GM12875 (cell line): ENCODE measurements around the gene EIF2S2.

ENCODE experiments used
- H3K4me3 ChIP-seq: one replicate; pipeline ENCODE4 v1.5.1; 2011; ENCODE audit warnings: low read depth, low read length, control low read depth
- TF ChIP-seq, protein P1 (sequence below): IDR thresholded peaks from 2 replicates; pipeline ENCODE4 v1.5.1; 2011; ENCODE audit warnings: low read depth, mild to moderate bottlenecking, control low read depth, inconsistent platforms, low read length, moderate library complexity, borderline replicate concordance; ENCODE audit not compliant: insufficient read depth

EIF2S2 gene

DNA sequence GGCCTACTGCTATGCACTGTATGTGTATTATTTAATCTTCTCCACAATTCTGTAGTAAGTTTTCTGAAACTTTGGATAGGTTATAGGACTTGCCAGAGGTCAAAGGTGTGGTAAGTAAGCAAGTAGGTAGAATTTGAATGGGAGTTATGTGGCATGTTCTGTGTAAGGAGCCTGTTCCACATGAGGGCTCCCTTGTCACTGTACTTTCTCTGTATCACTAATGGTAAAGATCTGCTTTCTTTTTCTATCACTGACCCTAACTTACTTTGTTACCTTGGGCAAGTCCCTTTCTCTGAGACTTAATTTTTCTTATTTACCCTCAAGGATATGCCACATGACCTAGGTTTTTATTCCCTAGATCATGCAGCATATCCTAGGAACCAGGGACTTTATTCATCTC lies 50.3 kb downstream of the EIF2S2 start:
- TF ChIP-seq, protein P1, sequence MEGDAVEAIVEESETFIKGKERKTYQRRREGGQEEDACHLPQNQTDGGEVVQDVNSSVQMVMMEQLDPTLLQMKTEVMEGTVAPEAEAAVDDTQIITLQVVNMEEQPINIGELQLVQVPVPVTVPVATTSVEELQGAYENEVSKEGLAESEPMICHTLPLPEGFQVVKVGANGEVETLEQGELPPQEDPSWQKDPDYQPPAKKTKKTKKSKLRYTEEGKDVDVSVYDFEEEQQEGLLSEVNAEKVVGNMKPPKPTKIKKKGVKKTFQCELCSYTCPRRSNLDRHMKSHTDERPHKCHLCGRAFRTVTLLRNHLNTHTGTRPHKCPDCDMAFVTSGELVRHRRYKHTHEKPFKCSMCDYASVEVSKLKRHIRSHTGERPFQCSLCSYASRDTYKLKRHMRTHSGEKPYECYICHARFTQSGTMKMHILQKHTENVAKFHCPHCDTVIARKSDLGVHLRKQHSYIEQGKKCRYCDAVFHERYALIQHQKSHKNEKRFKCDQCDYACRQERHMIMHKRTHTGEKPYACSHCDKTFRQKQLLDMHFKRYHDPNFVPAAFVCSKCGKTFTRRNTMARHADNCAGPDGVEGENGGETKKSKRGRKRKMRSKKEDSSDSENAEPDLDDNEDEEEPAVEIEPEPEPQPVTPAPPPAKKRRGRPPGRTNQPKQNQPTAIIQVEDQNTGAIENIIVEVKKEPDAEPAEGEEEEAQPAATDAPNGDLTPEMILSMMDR, result no peak
- no peak overlapping the region for H3K4me3 ChIP-seq

DNA sequence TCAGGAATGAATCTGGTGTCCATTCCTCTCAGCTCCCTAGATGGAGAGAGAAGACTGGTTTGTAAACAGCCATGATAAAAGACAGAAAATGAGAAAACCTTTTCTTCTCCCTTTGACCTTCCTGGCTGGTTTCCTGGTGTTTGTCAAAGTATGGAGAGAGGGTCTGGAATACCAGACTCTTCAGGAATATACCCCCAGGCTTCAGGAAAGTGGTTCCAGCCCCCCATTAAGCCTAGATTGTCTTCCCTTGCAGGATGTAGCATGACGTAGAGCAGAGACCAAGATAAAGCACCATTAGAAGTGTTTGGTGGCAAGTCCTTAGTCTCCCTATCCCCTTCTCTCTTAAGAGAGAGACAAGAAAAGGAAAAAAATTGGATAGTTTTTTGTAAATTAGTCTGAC lies 51.1 kb downstream of the EIF2S2 start:
- H3K4me3 ChIP-seq, result no peak overlapping the region
- TF ChIP-seq, protein P1, result no peak

DNA sequence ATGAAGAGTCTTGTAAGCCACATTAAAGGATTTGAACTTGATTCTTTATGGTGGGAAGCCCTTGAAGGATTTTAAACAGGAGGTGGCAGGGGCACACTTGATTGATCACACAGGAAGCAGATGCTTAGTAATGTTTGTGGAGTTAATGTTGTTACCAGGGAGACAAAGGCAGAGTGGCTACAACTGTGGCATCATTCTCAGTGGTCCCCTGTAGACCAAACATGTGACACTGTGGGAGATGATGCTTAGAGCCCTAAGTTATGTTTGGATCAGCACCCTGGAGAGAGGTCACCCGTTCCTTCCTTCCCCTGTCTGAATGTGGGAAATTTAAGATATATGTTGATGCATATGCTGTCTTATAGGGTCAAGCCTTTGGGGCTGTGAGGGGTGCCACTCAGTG lies 53.2 kb downstream of the EIF2S2 start:
- H3K4me3 ChIP-seq, result no peak overlapping the region
- TF ChIP-seq, protein P1, result no peak

DNA sequence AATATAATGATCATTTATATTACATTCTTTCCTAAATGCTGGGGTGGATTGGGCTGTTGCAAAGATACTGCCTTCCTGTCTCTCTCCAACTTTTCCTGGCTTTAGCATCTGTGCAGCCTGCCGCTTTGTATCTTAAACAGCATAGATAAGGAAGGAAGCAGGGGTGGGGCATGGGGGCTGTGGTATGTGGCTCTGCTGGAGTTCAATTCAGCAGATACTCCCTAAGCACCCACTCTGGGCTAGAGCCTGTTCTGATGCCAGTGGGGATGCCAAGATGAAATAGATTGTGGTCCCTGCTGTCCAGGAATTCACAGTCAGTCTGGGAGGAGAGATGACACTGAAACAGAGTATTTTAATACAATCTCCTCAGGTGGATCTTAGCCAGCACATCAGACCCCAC lies 56.8 kb downstream of the EIF2S2 start:
- TF ChIP-seq, protein P1, result no peak

DNA sequence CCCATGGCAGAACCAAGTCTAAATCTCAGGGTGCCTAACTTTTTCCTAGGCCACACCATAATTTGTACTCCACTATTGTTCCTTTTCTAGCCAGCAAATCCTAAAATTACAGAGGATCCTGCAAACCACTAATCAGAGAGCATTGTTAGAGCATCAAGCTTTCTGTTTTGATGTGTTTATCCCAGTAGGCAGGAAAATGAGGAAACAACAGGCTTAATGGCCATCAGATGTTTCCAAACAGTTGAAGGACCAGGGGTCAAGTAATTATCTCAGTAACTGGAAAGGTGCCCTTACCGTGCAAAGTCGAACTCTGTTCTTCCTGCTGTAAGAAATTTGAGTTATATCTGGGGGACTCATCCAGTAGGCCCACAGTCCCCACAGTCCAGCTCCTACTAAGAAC lies 59.6 kb downstream of the EIF2S2 start:
- TF ChIP-seq, protein P1, result no peak
- no peak overlapping the region for H3K4me3 ChIP-seq

More for the DNA sequence above, 56.8 kb downstream of the EIF2S2 start:
- H3K4me3 ChIP-seq, result no peak overlapping the region

DNA sequence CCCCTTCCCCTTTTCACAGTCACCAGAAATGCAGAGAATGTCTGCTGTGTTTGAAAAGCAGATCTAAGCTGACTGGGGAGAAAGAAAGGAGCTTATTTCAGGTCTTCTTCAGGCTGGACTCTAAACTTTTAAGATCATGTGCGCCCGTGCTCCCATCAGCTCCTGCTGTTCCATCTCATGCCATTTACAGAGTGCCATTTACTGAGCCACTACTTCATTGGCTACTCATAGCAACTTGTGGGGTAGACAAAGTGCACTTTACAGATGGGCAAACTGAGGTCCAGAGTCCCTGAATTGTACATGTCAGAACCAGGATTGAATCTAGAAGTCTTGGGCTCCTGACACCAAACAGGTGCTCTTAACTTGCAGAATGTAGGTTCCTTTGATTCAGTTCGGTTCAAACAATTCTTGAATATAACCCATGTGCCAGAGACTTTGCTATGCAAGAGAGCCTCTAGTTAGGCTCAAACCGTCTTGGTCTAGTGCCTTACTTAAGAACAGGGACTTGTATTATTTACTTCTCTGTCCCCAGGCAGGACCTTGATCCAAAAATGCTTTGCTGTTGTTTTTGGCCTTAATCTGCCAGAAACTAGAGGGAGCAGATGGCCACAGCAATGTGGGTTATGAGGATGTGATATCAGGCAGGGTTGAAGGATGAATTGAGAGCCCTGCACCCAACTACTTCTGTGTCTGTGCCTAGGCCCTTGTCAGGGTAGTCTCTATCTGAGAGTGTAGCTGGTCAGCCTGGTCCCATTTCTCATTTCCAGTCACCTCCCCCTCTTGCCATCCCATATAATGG lies 61.9 kb downstream of the EIF2S2 start:
- TF ChIP-seq, protein P1, result no peak
- H3K4me3 ChIP-seq, result no peak overlapping the region

DNA sequence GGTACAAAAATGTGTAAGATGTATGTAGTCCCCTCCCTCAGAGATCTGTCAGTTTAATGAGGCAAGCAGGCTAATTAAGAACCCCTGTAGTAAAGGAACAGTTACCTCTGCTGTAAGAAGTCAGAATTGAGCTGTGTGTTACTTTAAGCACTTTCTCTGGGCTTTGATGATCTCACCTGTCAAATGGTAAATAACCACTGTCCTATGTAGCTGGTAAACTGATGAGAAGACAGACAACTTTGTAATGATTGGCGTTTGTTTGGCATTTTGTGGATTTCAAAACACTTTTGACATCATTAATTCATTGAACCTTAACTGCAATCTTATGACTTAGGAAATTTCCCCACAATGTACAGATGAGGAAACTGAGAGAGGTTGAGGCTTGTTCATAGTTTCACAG lies 62.7 kb downstream of the EIF2S2 start:
- H3K4me3 ChIP-seq, result no peak overlapping the region
- TF ChIP-seq, protein P1, result no peak
